Activated gamma-delta T cell treated with anti-CD3 and anti-CD28 coated beads, Interleukin-2, amount 50 U/mL, for 16 hours (primary cell): ENCODE data around the gene PLD4.
"Not testable (repeated sequence)": the region's sequence is repeated elsewhere in the genome, so short reads cannot be mapped to it uniquely, and the experiment has no call there.

Experiments used
- DNase-seq: peaks from one replicate; pipeline ENCODE4 v3.0.0-alpha.2; 2020; ENCODE audit warnings: low read depth

The PLD4 gene, protein sequence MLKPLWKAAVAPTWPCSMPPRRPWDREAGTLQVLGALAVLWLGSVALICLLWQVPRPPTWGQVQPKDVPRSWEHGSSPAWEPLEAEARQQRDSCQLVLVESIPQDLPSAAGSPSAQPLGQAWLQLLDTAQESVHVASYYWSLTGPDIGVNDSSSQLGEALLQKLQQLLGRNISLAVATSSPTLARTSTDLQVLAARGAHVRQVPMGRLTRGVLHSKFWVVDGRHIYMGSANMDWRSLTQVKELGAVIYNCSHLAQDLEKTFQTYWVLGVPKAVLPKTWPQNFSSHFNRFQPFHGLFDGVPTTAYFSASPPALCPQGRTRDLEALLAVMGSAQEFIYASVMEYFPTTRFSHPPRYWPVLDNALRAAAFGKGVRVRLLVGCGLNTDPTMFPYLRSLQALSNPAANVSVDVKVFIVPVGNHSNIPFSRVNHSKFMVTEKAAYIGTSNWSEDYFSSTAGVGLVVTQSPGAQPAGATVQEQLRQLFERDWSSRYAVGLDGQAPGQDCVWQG

DNA sequence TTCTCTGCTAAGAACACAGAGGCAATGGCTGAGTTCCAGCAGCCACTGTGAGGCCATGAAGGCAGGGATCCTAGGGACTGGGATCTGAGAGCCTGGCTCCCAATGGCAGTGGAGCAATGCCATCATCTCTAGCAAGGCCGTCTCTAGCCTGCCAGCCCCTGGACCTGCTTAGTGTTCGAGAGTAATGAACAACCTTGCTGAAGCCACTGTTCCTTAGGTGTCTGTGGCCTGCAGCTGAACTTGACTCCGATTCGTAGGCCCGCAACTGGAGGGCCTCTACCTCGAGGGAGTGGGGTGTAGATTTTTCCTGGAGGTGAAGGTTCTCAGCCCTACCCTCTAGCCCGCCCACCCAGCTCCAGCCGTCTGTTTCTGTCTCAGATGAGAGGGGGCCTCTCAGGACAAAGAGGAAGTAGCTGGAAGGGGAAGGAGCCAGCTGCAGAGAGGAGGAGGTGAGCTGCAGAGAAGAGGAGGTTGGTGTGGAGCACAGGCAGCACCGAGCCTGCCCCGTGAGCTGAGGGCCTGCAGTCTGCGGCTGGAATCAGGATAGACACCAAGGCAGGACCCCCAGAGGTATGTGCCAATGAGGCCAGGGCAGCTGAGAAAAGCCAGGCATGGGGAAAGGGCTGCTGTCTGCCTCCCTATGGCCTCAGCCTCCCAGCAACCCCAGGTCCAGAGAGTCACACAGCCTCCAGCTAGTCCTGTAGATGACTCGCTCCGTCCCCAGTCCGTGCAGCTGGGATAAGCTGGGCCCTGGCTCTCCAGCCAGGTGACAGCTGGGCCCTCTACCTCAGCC lies at the start of gene PLD4:
PLD4 (plus strand) TSS at position 459 of the 793 bp plus-strand sequence. CDS start 2,262 bp downstream, outside the sequence.
- no peak for DNase-seq

DNA sequence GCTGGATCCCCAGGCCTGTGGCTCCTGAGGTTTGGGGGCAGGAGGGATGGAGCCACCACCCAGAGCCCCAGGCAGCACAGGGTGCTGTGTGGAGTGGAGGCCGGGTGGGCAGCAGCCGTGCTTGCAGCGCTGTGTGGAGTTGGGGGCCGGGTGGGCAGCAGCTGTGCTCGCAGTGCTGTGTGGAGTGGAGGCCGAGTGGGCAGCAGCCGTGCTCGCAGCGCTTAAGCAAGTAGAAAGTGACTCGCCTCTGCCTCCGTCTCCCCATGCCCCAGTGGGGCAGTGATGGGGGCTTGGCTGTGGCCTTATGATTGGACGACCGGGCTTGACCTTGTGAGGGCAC lies 49.3 kb upstream of the PLD4 start:
- DNase-seq: no peak

DNA sequence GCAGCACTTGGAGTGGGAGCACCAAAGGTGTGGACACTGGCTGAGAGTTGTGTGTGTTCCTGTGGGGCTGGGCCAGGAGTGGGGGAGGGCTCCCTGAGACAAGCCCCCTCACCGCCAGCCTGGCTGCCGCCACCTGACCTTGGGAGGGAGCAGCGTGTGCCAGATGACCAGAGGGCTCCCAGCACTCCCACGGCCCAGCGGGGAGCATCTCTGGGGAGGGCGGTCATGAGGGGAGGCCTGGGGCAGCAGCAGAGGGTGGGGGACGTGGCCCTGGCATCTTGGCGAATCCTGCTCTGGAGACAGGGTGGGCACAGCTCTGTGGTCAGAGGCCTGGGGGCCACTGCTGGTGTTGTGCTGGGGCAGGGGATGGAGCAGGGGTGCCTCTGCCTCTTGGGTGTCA lies 48.9 kb upstream of the PLD4 start:
- no peak for DNase-seq

DNA sequence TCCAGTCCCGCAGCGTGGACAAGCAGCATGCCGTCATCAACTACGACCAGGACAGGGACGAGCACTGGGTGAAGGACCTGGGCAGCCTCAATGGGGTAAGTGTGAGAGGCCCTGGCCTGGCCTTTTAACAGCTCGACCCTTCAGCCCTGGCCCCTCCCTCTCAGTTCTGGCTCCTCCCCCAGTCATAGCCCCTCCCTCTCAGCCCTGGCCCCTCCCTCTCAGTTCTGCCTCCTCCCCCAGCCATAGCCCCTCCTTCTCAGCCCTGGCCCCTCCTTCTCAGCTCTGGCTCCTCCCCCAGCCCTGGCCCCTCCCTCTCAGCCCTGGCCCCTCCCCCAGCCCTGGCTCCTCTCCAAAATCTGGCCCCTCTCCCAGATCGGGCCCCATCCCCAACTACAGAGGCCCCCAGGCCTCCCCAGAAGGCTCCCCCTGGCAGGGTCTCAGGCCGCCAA lies 48.4 kb upstream of the PLD4 start:
- DNase-seq: no peak

DNA sequence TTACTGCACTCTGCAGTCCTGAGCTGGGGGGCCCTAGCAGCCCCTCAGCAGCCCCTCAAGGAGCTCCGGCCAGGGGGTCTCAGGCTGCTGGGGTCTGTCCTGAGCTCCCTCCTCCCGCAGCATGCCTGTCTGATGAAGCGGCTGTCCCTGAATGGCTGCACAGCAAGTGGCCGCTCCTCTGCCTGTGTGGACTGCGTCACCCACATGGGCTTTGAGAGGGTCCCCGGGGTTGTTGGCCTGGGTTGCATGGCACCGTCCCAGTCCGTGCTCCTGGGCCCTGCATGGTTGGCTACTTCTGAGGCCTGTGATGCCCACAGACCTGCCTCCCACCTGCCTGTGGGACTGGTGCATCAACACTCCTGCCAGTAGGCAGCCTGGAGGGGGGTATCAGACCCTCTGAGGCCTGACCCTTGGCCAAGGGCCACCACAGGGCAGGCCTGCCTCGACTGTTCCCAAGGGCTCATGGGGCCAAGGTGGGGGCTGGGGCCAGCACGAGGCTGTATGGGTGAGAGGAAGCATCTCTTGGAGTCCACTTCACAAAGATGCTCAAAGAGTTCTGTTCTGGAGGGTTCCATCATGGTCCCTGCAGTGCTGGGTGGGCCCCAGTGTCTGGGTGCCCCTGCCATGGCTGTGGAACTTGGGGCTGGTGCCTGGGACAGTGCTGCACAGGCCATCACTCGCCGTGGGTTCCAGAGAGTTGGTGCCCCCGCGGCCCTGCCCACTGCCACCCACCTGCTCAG lies 47.4 kb upstream of the PLD4 start:
- no peak for DNase-seq

DNA sequence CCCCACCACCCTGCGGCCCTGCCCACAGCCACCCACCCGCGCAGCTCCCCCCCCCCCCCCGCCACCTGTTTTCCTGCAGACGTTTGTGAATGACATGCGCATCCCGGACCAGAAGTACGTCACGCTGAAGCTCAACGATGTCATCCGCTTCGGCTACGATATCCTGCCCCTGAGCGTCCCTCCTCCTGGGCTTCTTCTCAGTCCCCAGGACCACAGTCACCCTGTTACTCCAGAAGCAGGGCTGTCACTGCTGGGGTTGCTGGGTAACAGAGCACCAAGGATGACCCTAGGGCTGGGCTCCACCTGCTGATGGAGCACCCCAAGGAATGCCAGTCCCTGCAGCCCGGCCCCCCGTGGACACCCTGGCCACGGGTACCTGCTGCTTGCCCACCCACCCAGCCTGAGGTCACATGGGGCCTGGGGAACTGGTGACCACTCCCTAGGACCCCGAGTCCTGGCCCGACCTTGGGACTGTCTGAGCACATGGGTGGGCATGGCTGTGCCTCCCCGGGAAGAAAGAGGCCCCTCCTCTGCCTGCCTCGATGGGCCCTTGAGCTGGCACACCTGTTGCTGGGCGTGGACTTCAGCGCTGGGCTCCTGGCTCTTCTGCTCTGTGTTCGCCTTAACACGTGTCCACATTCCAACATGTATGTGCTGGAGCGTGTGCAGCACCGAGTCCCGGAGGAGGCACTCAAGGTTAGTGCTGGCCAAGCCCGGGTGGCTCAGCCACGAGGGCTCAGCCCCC lies 46.7 kb upstream of the PLD4 start:
- DNase-seq: no peak

DNA sequence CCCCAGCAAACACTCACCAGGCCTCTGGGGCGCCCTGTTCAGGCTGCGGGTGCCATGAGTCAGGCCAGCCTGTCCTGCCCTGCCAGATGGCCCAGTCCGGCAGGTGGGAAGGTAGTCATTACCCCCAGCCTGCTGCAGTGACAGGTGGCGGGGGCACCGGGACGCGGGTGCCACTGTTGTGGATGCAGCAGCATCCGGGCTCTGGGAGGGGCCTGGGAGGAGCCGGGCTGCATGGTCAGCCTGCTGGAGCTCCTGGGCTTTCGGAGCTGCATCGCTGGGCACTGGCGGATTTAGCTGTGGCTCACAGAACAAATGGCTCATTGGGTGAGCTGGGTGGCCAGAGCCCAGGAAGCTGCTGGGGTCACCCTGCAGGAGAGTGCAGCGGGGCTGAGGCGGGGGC lies 46.1 kb upstream of the PLD4 start:
- DNase-seq: no peak

DNA sequence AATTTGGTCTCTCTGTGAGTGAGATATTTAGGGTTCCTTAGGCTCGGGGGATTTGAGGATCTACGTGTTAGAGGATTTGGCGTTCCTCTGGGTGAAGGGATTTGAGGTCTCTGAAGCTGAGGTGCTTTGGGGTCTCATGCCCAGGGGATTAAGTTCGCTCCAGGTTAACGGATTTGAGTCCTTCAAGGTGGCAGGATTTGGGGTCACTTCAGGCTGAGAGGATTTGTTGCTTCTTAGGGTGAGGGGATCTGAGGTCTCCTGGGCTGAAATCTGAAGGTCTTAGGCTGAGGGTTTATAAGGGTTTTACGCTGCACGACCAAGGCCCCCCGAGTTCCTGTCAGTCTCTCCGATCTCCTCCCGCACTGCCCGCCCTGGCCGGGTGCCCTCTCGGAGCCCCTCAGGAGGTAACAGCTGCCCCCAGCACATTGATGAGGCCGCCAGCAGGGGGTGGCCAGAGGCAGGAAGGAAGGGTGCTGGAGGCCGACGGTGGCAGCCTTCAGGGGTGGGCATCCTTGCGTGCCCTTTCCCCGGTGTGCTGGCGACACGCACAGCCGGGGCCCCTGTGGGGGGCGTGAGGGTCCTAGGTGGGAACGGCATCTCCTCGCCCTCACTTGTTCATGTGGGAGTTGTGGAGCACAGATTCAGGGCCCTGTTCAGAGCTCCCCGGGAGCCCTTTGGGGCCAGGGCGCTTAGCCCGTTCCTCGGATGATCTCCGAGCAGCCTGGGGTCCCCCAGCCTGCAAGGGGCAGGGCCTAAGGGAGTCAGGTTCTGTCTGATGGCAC lies 45.3 kb upstream of the PLD4 start:
- DNase-seq: no peak

DNA sequence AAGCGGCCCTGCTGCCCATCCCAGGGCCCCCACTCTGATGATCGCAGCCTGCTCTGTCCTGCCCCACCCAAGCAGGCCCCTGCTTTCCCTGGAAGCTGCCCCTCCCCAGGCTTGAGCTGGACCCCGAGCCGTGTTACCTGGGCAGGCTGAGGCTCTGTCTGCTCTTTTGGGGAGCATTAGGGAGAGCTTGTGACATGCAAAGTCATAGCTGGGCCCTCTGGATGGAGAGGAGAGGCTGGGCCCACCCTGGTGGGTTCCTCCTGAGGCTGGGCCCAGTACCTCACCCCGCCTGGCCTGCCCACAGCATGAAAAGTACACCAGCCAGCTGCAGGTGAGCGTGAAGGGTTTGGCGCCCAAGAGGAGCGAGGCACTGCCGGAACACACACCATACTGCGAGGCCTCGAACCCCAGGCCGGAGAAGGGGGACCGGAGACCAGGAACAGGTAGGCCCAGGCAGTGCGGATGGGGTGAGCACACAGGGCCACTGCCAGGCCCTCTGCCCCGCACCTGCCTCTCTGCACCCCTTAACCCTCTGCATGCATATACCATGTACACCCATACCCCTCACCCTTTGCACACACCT lies 44.6 kb upstream of the PLD4 start:
- no peak for DNase-seq

DNA sequence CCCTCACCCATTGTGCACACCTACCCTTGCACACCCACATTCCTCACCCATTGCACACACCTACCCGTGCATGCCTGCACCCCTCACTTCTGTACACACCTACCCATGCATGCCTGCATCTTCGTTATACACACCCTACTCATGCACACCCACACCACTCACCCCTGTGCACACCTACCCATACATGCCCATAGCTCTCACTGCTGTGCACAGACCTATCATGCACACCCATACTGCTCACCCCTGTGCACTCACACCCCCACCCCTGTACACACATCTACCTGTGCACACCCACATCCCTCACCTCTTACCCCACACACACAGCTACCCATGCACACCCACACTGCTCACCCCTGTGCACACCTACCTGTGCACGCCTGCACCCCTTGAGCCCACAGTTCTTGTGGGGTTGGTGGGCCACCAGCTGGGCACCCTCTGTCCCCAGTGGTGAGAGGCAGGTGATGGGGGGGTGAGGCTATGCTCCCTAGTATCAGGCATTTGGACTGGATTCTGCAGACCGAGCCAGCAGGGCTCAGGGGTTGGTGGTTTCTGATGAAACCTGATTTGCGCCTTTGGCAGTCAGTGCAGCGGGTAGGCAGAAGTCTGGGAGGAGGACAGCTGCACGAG lies 44.0 kb upstream of the PLD4 start:
- DNase-seq: no peak

DNA sequence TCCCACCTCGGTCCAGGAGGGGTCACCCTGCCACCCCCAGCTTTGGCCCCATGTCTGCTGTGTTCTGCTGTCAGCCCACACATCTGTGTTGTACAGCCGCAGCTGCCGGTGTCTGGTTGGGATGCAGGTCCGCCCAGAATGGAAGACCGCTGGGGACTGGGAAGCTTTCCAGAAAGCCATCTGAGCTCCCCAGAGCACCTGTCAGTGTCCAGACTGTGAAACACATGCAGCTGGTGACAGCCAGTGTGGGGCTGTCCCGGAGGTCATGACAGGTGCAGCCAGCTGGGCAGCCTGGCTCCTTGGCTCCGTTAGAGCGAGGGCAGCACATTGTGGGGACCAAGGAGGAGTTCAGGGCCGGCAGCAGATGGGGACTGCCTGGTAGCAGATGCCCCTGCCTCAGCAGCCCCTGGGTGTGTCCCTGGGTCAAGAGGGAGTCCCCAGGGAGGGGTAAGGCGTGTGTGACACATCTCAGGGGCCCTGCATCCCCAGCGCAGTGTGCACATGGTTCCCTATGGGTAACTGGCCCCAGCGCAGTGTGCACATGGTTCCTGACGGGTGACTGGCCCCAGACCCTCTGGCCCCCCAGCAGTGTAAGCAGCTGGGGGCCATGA lies 43.2 kb upstream of the PLD4 start:
- DNase-seq: no peak

DNA sequence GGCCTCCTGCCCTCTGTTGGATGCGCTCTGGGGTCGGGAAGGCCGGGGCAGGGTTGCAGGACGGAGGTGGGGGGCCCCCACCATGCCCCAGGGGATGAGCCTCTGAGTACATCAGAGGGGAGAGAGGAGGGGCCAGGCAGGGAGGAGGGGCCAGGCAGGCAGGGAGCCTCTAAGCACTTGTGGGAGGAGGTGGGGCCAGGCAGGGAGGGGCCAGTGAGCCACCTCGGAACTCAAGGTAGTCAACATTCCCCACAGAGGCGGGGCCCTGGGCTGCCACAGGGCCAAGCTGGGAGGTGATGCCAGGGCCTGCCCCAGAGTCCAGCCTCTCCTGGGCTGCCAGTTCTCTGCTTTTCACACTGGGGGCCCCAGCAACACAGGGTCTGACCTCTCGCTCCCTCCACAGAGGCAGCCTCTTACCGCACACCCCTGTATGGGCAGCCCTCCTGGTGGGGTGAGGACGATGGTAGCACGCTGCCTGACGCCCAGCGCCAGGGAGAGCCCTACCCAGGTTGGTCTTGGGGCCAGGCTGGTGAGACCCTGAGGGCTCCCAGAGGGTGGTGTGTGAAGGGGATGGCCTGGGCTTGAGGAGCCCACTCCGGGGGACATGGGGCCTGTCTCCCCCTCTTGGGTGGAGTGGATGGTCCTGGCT lies 42.2 kb upstream of the PLD4 start:
- DNase-seq: no peak

DNA sequence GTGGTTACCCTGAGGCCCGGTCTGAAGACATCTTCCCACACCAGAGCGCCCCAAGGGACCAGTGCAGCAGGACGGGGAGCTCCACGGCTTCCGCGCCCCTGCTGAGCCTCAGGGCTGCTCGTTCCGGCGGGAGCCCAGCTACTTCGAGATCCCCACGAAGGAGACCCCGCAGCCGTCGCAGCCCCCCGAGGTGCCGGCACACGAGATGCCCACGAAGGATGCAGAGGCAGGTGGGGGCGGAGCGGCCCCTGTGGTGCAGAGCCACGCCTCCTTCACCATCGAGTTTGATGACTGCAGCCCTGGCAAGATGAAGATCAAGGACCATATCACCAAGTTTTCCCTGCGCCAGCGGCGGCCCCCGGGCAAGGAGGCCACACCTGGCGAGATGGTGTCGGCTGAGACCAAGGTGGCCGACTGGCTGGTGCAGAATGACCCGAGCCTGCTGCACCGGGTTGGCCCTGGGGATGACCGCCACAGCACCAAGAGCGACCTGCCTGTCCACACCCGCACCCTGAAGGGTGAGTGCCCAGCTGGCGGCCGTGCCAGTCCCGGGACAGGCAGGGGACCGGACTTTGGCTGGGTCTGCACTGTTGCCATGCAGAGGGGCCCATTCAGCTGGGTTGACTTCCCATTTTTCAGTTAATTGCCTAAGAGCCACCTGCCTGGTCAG lies 41.6 kb upstream of the PLD4 start:
- DNase-seq: no peak

DNA sequence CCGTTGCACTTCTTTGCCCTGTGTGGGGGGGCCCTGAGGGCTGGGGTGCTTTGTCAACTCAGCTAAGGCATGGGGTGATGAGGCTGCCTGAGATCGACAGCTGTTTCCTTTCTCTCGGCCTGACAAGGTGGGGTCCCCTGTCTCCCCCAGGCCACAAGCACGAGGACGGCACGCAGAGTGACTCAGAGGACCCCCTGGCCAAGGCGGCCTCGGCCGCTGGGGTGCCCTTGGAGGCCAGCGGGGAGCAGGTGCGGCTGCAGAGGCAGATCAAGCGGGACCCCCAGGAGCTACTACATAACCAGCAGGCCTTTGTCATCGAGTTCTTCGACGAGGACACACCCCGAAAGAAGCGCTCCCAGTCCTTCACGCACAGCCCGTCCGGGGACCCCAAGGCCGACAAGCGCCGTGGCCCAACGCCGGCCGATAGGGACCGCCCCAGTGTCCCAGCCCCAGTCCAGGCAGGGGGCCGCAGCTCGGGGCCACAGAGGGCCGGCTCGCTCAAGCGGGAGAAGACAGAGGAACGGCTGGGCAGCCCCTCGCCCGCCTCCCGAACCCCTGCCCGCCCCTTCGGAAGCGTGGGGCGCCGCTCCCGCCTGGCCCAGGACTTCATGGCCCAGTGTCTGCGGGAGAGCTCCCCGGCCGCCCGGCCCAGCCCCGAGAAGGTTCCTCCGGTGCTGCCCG lies 40.9 kb upstream of the PLD4 start:
- no peak for DNase-seq

DNA sequence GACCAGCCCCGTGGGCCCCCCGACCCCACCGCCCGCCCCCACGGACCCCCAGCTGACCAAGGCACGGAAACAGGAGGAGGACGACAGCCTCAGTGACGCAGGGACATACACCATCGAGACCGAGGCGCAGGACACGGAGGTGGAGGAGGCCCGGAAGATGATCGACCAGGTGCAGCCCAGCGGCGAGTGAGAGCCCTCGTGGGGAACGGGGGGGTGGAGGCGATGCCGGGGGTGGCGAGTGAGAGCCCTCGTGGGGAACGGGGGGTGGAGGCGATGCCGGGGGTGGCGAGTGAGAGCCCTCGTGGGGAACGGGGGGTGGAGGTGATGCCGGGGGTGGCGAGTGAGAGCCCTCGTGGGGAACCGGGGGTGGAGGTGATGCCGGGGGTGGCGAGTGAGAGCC lies 40.3 kb upstream of the PLD4 start:
- DNase-seq: not testable (repeated sequence)

DNA sequence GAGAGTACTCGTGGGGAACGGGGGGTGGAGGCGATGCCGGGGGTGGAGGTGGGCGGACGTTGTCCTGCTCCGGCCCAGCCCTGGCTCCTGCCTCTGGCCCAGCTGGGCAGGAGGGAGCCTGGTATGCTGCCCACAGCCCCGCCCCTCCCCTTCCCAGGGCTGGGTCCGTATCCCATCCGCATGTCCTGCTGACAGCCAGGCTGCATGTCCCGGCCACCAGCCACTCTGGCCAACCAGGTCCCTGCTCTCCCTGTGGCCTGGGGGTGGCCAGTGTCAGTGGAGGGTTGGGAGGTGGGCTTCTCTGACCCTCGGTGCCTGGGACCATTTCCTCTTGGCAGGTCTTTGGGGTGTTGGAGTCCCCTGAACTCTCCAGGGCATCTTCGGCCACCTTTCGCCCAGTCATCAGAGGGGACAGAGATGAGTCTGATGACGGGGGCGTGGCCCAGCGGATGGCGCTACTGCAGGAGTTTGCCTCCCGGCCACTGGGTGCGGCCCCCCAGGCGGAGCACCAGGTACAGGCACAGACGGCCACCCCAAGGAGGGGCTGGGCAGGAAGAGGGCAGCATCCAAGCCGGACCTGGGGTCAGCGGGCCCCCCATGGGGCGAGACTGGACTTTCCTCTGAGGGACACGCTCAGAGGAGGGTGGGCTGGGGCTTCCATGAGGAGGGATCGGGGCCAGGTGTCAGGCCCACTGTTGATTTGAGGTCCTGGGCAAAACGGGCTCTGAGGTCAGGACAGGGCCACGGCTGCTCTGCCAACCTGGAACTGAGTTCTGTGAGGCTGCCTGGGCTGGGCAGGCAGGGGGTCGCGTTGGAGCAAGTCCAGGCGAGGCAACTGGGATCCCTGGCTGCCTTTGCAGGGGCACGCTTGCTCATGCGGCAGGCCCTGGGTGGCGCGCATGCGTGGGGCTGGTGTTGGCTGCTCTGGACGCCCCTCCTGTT lies 39.4 kb upstream of the PLD4 start:
- no peak for DNase-seq
